Testis (tissue), 2 donors: ENCODE measurements around the gene MAPK11.

Experiments
- CTCF ChIP-seq, 3 experiments: fragments of 450-650 bp in 2 of 3; fragments of 200-600 bp in 1 of 3; sonication (generic) in 1 of 3; IDR thresholded peaks; one replicate each; pipeline ENCODE4 v1.5.1; 2016 to 2019; ENCODE audit warnings: antibody characterized with exemption in 3 of 3, mild to moderate bottlenecking in 2 of 3, moderate library complexity in 1 of 3
- POLR2A ChIP-seq: fragments of 450-650 bp; IDR thresholded peaks from one replicate; pipeline ENCODE4 v1.6.1; 2017; ENCODE audit warnings: antibody characterized with exemption, mild to moderate bottlenecking, moderate library complexity

GRCh38 chr22:50275181-50276055, 5.2 kb upstream of the MAPK11 start:
- TF ChIP-seq CTCF (IDR thresholded peaks at IDR 0.05) (no peak), POLR2A (no peak)
